HG03103 (cell line): ENCODE measurements around the gene DGKB.

Experiments
- ATAC-seq: cut with Tn5 transposase; IDR thresholded peaks from one replicate; pipeline ENCODE4 v1.9.1; 2021; ENCODE audit warnings: low read depth; ENCODE audit not compliant: unreplicated experiment

The DGKB gene

DNA sequence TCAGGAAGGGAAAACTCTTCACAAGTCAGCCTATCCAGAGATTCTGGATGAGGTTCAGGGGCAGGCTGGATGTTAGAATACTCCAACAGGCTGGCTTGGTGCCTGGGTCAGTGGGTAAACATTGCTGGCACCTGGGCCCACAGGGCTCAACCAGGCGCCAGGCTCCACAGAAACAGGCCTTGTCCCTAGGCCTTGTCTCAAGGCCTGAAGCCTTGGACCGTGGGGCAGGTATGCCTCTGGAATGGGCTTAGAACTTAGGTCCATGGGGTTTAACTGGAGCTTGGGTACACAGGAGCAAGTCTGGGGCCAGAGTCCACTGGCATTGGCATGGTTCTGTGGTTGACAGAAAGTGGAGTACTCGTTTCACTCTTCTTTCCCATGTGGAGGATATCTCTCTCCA lies 650.1 kb downstream of the DGKB start:
- no peak for ATAC-seq

DNA sequence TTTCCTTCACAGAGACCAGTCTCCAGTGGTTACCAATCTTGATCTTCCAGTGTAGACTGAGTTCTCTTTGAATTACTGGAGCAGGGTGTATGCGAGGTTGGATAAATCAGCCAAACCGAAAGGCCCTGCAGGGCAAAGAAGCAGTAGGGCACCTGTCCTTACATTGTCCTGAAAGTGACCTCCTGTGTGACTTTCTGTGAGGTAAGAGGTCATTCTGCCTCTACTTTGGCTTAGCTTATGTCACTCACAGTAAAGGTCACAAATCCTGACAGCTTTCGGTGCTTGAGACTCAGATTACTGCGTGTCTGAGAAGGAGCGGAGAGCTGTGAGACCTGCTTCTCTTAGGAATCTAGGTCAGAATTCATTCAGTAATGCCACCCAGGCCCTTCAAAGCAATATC lies 660.4 kb downstream of the DGKB start:
- ATAC-seq = no peak

- no peak for ATAC-seq
Measured at GRCh38 chr7:14236834-14237233, 665.7 kb downstream of the DGKB start.

GRCh38 chr7:14235056-14235455 lies 667.5 kb downstream of the DGKB start:
- ATAC-seq = no peak

DNA sequence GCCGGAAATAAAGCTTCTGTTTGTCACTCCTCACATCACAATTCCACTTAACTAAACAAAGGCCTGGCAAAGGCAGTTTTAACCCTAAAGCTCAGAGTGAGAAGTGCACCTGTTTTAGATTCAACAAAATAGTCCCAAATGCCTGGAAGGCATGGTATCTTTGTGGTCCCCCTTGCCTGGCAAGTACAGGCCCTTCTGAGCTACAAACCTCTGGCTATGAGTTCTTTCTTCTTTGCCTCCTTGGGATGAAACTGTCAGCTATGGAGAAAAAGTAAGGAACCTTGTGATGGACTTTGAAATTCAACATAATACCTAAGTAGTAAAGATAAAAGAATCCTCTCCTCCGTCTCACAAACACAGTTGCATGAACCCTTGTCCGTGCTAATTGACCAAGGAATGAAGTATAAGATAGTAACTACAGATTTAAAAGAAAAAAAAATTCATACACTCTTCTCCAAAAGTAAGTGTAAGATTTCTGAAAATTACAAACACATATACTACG lies 668.6 kb downstream of the DGKB start:
- ATAC-seq = no peak

DNA sequence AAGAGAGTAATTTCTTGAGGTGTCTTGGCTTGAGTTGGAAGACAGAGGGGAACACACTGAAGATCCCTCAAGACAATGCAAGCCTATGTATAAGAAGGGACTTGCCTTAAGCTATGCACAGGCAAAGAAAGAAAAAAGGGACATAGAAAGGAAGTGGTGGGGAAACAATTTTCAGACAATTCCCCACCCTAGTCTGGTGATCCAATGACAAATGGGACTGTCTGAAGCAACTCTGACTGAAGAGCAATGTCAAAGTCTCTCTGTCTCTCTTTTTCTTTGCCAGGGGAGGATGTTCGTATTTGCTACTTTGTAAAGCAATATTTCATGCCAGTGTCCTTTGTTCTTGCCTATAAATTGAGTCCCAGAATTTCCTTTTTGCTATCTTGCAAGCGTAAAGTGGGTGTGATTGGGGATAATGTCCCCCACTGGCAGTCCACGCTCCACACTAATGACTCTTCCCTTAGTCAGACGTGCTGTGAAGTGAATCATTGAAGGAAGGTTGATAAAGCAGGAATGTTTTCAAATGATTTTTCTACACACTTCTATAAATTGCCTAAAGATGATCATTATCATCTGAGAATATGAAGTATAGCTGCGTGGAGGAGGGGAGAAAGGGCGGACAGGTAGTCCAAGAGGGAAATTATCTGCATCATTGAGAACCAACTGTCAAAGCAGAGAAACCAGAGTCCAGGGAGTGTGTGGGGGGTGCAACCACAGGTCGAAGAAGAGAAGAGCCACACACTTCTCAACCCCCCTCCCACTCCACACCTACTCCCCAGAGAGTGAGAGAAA lies 669.3 kb downstream of the DGKB start:
- no peak for ATAC-seq

DNA sequence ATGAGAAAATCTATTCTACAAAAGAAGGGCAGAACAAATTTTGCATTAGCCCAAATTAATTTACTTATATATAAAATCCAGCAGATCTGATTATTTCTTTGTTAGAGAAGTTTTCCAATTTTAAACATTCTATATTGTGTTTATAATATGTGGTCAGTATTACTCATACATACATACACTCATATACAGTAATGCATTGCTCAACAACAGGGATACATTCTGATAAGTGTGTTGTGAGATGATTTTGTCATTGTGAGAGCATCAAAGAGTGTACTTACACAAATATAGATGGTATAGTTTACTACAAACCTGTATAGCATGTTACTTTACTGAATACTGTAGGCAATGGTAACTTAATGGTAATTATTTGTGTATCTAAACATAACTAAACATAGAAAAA lies 673.5 kb downstream of the DGKB start:
- no peak for ATAC-seq

DNA sequence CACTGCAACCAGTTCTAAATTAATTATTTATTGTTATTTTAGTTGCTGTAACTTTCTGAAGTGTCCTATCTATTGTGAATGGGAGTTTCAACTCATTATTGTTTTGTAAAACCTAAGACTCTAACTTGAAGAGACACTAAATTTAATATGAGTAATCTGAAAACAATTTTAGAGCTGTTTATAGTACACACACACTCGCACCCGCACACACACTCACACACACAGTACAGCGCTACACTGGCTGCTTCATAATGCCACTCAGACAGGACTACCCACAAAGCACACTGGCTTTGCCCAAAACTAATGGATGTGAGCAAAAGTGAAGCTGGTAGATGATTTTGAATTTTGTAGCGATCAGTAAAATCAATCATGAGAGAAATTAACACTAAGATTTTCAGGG lies 674.2 kb downstream of the DGKB start:
- no peak for ATAC-seq

DNA sequence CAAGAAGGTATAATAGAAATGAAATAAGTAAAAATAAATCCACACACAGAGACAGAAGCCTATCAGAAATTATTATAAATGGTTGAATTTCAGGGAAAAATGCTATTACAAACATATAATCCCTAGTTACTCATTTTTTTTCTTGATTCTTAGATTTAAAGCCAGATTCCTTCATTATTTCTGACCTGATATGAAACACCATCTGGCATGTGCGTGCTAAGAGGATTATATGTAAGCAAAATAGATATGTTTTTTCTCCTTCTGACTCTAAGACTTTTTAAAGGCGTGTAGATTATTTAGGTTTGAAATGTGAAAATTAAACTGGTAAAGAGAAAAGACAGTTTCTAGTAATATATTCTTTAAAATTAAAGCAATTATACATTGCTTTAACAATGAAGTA lies 676.4 kb downstream of the DGKB start:
- ATAC-seq = no peak

DNA sequence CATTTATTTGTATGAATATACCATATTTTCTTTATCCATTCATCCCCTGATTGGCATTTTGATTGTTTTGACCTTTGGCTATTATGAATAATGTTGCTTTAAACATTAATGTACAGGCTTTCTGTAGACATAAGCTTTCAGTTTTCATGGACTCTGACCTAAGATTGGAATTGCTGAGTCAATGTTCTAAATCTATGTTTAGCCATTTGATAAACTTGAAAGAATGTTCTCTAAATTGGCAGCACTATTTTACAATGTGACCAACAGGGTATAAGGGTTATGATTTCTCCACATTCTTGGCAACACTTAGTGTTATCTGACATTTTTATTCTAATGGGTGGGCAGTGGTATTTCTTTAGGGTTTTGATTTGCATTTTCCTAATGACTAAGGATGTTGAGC lies 683.4 kb downstream of the DGKB start:
- ATAC-seq = no peak

DNA sequence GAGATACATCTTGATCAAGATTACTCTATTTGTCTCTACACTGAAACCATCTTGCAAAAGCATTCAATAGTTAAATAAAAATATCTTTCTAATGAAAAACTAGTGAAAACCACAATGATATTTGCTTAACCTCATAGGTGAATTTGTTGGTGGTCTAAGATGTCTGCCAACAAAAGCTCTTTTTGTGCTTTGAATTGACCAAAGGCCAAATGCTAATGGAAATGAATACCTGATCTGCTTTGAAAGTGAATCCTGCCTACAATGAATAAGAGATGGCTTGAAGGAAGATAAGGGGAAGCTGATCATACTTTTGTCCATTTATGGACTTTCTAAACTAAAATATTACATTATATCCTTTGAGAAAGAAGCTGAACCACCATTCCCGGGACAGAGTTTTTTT lies 684.2 kb downstream of the DGKB start:
- no peak for ATAC-seq

DNA sequence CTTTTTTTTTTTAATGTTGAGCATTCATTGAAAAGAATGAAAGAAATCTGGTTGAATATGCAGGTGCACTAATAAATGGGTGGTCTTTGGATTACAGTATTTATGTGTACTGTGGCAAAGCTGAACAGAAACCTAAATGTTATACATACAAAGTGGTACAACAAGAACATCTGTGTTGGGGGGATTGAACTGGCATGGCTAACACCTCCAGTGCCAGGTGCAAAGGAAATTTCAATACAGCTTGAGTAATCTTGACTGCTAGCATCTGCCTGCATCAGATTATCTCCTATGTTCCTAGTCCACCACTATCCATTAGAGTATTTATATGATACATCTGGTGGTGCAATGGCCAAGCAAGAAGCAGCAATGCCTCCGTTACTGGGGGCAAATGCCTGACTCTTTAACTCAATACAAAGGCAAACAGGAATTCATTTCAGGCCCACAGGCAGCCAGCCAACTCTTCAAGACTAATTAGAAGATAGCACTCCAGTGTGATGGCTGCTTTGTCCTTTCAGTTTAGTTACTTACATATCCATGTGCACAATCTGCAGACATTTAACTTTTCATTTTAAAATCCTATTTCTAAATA lies 692.6 kb downstream of the DGKB start:
- ATAC-seq = no peak

DNA sequence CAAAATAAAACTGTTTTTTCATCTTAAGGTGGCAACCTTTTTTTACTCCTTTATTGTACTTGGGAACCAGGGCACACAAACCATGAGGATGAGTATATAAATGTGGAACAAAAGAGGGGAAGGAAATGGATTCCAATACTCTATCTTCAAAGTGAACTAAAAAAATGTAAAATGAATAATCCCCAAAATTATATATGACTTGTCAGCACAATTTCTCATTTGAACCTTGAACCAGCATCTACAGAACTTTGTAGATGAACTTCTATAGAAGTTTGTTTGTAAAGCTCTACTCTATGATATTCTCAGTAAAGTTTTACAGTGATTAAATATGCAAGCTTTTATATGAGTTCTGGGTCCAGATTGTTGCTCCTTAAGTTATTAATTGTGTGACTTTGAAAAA lies 694.8 kb downstream of the DGKB start:
- no peak for ATAC-seq

GRCh38 chr7:14207138-14207537 lies 695.4 kb downstream of the DGKB start:
- ATAC-seq = no peak

- no peak for ATAC-seq
Measured at GRCh38 chr7:14206121-14206520, 696.4 kb downstream of the DGKB start.

GRCh38 chr7:14201353-14201752 lies 701.2 kb downstream of the DGKB start:
- no peak for ATAC-seq

DNA sequence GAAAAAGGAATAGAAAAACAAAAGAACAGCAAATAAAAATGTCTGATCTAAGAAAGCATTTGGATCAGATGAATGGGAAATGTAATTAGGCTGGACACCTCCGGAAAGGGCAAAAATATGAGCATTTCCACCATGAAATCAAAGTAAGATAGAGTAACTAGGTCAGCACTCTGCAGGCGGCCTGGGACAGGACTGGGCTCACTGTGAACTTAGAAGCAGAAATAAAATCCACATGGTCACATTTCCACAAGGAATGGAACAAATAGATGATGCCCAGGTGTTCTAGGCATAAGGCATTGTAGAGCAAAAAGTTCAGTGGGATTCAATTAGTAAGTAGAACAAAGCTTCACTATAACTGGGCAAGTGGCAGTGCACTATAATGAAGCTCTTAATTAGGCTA lies 703.2 kb downstream of the DGKB start:
- ATAC-seq = no peak

DNA sequence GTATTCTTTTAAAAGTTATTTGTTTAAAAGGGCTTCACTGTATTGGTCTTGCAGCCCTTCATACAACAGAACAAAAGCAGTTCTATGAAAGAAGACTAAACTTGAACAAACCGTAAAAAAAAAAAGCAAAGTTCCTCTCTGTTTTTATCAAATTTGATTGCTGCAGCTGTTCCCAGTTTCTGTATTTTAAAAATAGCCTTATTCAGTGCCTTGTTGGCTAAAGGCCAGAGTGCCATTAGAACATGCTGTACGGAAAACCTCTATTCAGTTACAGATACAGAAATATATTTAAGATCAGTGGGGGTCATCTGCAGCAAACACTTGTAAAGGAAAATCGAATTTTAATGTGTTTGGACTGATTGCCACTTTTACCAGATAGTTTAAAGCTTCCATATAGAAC lies 705.3 kb downstream of the DGKB start:
- ATAC-seq = no peak

- ATAC-seq = no peak
Measured at GRCh38 chr7:14196555-14196954, 706.0 kb downstream of the DGKB start.

- no peak for ATAC-seq
Measured at GRCh38 chr7:14195871-14196270, 706.7 kb downstream of the DGKB start.

DNA sequence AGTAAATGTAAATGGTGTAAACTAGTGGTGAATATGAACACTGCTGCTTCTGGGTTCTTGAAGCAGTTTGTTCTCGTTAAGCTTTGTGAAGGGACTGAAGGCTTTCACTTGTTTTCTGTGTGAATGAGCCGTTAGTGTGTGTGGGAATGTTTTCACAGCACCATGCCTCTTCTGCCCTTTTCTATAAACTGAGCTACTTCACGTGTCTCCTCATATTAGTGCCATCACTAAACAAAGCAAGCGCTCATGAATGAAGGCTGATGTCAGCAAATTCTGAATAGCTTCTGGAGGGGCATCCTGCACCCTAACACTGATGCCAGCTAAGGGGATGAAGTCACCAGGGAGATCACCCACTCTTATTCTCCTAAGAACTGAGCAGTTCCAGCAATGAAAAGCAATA lies 707.5 kb downstream of the DGKB start:
- ATAC-seq = no peak

- no peak for ATAC-seq
Measured at GRCh38 chr7:14191686-14192098, 710.9 kb downstream of the DGKB start.
